Neuron (in vitro differentiated cells): ENCODE measurements around the gene APOL2.
"Not testable (repeated sequence)": the region's sequence is repeated elsewhere in the genome, so short reads cannot be mapped to it uniquely, and the experiment has no call there.

Experiments
- H2AFZ ChIP-seq: one replicate; pipeline ENCODE4 v1.6.1; 2013; ENCODE audit warnings: low read depth, mild to moderate bottlenecking, inconsistent platforms, low read length, moderate library complexity
- H3K27me3 ChIP-seq: one replicate; pipeline ENCODE4 v1.6.1; 2013; ENCODE audit warnings: low read length; ENCODE audit not compliant: insufficient read depth
- H3K36me3 ChIP-seq: one replicate; pipeline ENCODE4 v1.6.1; 2013; ENCODE audit warnings: low read length; ENCODE audit not compliant: insufficient read depth
- H3K4me1 ChIP-seq: one replicate; pipeline ENCODE4 v1.6.1; 2013; ENCODE audit warnings: low read length; ENCODE audit not compliant: insufficient read depth
- H3K4me3 ChIP-seq: 2 replicates; pipeline ENCODE4 v1.5.1; 2013; ENCODE audit warnings: mild to moderate bottlenecking, low read length, moderate library complexity
- H3K9me3 ChIP-seq: one replicate; pipeline ENCODE4 v1.6.1; 2013; ENCODE audit warnings: low read length

The APOL2 gene

DNA sequence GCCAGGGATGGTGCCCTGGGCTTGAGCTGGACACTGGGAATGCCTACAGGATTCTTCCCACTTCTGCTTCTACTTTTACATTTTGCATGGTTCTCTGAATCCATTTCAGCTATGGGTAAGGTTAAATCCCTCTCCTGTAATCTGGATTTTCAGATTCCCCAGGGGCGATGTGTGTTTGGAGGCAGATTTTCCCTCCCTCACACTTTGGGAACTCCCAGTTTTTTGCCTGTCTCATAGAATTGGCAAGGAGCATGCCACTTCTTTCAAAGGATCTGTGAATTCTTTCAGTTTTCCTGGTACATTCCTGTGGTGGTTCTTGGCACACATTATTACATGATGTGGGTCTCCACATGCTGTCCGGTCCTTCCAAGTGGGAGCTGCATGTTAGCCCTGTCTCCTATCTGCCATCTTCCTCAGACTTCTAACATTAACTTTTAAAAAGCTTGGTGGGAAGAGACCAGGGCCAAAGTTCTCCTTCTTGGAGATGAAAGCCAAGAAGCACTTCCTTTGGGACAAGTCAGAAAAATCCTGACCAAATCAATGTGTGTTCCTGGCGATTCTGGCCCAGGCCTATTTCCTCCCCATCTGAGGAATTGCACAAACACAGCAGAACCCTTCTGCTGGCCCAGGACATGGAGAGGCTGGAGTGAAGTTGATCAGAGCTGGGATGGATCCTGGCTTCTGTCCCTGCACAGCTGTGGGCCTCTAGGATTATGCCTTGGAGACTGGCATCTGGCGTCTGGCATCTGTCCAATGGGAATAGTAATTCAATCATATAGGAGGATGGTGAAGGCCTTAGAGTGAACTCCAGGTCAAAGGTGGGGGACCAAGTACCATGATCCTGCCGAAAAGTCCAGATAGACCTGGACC lies 5.4 kb upstream of the APOL2 start:
- Histone ChIP-seq H3K4me3 (no peak overlapping the region), H3K36me3 (no peaks in the 10 kb centered on the region), H3K9me3 (peaks cover 2% of the 10 kb centered on the region), H2AFZ (no peak overlapping the region), H3K4me1 (peaks cover 2% of the 10 kb centered on the region), H3K27me3 (no peaks in the 10 kb centered on the region)

DNA sequence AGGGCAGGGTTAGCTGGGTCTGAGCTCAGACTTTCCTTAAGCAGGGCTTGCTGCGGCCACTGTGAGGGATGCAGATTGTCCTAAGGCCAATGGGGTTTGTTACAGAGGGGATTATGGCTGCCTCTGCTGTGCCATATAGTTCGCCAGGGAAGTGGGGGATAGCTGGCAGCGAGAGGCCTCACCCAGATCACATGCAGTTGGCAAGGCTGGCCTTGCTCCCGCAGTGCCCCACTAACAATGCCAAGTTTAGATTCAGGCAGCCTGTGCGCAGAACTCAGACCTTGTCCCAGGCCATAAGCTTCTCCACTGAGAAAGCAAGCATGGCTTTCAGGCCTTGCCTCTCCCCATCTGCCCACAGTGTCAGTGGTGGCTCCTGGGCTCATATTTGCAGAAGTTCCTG lies 4.7 kb upstream of the APOL2 start:
- Histone ChIP-seq H3K27me3 (no peaks in the 10 kb centered on the region), H3K9me3 (peaks cover 2% of the 10 kb centered on the region), H3K36me3 (no peaks in the 10 kb centered on the region), H3K4me3 (no peak overlapping the region), H3K4me1 (peaks cover 5% of the 10 kb centered on the region), H2AFZ (no peak overlapping the region)

GRCh38 chr22:36239150-36239400 lies 252 bp downstream of the APOL2 start:
- H3K4me1 ChIP-seq = peaks cover 13% of the 10 kb centered on the region
- H2AFZ ChIP-seq = peak overlapping the region; percentile 88
- no peaks in the 10 kb centered on the region for H3K9me3 ChIP-seq
- no peaks in the 10 kb centered on the region for H3K27me3 ChIP-seq
- H3K36me3 ChIP-seq = peaks cover 2% of the 10 kb centered on the region
- peak overlapping the region; percentile 78 for H3K4me3 ChIP-seq

DNA sequence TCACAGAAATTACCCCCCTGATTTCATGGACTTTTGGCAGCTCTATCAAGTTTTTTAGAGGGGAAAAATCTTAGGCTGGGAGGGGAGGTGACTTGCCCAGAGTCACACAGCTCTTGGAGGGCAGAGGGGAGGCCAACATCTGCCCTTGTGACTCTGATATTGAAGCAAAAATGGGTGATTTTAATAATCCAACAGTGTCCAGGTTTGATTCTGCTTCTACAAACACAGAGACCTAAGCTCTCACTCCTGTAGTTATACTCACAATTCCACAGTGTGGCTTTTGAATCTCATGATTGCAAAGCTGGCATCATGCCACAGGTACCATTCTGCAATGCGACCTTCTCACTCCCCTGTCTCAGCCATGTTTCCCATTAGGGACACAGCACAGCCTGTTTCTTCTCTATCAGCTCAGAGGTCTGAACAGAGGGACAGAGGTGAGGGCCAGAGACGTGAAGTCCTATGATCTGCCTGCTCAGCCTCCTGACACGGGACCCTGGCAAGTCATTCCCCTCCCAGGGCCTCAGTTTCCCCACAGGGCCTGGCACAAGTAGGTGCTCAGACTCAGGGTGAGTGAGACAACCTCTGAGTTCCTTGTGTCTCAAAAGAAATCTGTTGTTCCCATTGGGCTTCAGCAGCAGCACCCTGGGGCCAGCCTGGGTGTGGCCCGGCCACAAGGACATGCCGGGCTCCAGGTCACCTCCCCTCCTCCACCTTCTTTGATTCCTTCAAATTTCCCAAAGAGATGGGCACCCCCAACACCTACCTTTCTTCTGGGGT lies 766 bp downstream of the APOL2 start:
- Histone ChIP-seq H3K4me3 (peak overlapping the region; percentile 78), H2AFZ (peak overlapping the region; percentile 88), H3K9me3 (no peaks in the 10 kb centered on the region), H3K27me3 (no peaks in the 10 kb centered on the region), H3K36me3 (peaks cover 2% of the 10 kb centered on the region), H3K4me1 (peaks cover 13% of the 10 kb centered on the region)

GRCh38 chr22:36237462-36238372 lies 1.6 kb downstream of the APOL2 start:
- Histone ChIP-seq H3K4me3 (no peak overlapping the region), H3K27me3 (no peaks in the 10 kb centered on the region), H2AFZ (no peak overlapping the region), H3K4me1 (peaks cover 13% of the 10 kb centered on the region), H3K9me3 (no peaks in the 10 kb centered on the region), H3K36me3 (peaks cover 2% of the 10 kb centered on the region)

DNA sequence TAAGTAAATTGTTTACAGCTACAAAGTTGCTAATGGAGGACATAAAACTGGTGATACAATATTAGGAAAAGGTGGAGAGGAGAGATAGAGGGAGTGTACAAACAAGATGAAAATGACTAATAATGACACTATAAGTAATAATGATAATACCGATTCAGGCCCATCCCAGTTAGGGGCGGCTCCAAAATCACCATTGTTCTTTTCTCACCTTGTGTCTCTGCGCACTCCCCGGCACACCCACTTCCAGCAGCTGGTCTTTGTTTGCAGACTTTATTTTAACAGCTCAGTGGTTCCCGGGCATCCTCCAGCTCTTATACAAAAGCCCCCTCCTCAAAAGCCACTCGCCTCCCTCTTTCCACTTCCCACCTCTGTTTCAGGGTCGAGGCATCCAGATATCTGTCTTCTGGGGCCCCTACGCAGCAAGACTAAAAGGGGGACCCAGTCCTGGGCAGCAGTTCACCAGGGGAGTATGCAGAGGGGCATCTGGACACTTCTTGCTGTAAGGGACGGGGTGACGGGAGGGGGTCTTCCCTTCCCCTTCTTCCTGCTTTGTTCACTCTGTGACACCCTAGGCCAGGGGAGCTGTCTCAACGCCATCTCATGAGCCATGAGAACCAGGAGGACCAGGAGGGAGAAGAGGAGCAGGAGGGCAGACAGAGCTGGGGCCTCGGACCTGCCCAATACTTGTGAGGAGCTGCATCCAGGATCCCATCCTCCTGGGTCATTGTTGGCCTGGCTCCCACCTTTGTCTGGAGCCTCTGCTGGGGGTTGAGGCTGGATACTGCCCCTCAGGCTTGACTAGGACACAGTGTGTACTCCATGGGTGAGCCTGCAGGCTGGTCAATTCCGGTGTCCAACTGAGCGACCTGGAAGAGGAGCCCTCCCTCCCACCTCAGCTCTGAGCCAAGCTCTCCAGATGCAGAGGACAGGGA lies 2.7 kb downstream of the APOL2 start:
- H3K27me3 ChIP-seq = no peaks in the 10 kb centered on the region
- H3K4me1 ChIP-seq = peaks cover 13% of the 10 kb centered on the region
- H3K36me3 ChIP-seq = peaks cover 3% of the 10 kb centered on the region
- no peak overlapping the region for H2AFZ ChIP-seq
- H3K4me3 ChIP-seq = no peak overlapping the region
- no peaks in the 10 kb centered on the region for H3K9me3 ChIP-seq

DNA sequence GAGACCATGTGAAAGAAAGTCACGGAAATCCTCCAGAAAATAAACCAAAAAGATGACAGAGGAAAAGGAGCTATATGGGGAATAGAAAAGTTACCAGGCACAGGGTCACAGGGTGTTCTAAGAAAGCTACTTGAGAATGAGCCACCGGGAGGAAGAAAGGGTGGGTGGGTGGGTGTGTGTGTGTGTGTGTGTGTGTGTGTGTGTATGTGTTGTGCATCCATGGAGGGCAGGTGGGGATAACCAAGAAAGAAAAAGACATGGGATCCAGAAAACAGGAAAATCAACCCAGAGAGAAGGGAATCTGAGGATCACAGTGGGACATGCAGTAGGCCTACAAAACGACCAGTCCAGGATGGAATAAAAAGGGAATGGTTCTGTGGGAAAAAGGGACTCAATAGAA lies 3.7 kb downstream of the APOL2 start:
- no peak overlapping the region for H2AFZ ChIP-seq
- H3K36me3 ChIP-seq = peaks cover 10% of the 10 kb centered on the region
- H3K27me3 ChIP-seq = no peaks in the 10 kb centered on the region
- H3K4me3 ChIP-seq = no peak overlapping the region
- peaks cover 13% of the 10 kb centered on the region for H3K4me1 ChIP-seq
- H3K9me3 ChIP-seq = no peaks in the 10 kb centered on the region

GRCh38 chr22:36234919-36235318 lies 4.4 kb downstream of the APOL2 start:
- H3K4me1 ChIP-seq = peaks cover 13% of the 10 kb centered on the region
- no peaks in the 10 kb centered on the region for H3K9me3 ChIP-seq
- no peak overlapping the region for H3K4me3 ChIP-seq
- H3K27me3 ChIP-seq = no peaks in the 10 kb centered on the region
- H2AFZ ChIP-seq = no peak overlapping the region
- H3K36me3 ChIP-seq = peaks cover 12% of the 10 kb centered on the region

DNA sequence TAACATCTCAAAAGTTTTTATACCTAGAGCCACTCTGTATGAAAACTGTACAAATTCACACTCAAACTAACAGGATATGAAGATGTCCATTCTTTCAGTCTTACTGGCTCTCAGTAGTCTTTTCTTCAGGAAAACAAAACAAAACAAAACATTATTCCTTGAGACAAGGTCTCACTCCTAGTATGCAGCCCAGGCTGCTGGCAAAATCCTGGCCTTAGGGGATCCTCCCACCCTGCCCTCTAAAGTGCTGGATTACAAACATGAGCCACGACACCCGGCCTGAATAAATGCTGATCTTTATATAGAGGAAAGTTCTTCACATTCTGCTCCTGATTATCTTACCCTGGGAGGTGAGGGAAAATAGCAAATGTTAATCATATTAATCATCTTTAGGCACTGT lies 5.1 kb downstream of the APOL2 start:
- H3K27me3 ChIP-seq = no peaks in the 10 kb centered on the region
- H3K4me3 ChIP-seq = no peak overlapping the region
- H2AFZ ChIP-seq = no peak overlapping the region
- H3K9me3 ChIP-seq = no peaks in the 10 kb centered on the region
- peaks cover 9% of the 10 kb centered on the region for H3K4me1 ChIP-seq
- H3K36me3 ChIP-seq = peaks cover 12% of the 10 kb centered on the region

DNA sequence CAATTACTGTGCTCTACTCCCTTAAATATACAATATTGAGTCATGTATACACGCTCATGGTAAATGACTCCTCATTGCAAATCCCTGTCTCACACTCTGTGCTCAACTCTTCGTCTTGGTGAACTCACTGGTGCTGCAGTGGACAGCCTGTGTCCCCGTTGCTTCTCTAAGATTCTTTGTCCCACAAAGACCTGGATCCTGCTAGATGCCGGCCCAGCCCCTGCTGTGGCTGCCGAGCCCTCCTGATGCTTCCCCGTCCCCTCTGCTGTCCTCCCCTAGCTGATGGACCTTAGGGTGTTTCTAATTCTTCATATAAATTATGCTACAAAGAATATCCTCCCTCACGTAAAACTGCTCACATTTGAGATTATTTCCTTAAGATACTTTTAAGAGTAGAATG lies 5.5 kb downstream of the APOL2 start:
- no peak overlapping the region for H2AFZ ChIP-seq
- H3K4me3 ChIP-seq = no peak overlapping the region
- peaks cover 6% of the 10 kb centered on the region for H3K4me1 ChIP-seq
- H3K27me3 ChIP-seq = no peaks in the 10 kb centered on the region
- no peaks in the 10 kb centered on the region for H3K9me3 ChIP-seq
- peaks cover 12% of the 10 kb centered on the region for H3K36me3 ChIP-seq

DNA sequence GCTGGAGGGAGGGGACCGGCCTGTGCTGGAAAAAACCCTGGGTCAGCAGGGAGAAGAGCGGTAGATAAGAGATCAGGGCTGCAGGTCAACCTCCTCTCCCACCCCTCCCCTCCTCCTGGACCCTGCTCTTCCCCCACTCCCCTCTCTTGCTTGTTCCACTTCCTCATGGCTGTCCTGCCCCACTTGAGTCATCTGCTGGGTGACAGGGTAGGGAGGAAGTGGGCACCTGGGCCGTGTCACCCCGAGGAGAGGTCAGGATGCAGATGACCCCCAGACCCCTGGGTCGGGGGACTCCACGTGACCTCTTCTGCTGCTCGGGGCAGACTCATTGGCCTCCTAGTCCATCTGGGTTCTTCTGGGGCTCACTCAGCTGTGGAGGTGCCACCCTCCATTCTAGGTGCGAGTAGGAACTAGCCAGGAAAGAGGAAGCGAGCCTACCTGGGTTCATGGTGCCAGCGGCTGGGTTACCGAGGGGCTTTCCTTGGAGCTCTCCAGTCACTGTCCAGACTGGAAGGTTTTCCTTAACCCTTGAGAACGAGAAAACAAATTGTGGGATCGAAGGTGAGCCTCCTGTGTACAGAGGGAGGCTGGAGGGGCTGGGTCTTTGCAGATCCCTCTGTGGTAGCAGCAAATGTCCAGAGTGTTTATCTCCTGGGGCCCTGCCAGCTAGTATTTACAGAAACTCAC lies 6.5 kb downstream of the APOL2 start:
- peaks cover 14% of the 10 kb centered on the region for H3K36me3 ChIP-seq
- no peaks in the 10 kb centered on the region for H3K27me3 ChIP-seq
- no peak overlapping the region for H3K4me3 ChIP-seq
- H3K9me3 ChIP-seq = no peaks in the 10 kb centered on the region
- H2AFZ ChIP-seq = no peak overlapping the region
- H3K4me1 ChIP-seq = no peaks in the 10 kb centered on the region

DNA sequence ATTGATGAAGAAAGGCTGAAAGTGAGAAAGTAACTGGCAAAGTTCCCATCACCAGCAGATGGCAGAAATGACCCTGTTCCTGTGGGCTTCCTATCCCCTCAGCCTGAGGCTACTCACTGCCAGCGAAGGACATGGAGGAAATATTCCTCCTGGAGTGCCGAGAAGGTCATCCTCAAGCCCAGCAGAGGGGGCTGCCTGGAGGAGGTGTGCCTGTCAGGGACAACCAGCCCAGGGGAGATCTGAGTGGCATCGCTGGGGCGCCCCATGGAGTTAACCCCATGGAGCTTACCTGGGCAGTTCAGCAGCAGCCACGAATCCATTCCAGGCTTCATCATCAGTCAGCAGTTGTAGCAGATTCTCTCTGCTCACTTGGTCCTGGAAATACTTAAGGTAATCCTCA lies 8.3 kb downstream of the APOL2 start:
- not testable (repeated sequence) for H3K9me3 ChIP-seq, H3K4me1 ChIP-seq, H3K27me3 ChIP-seq, H2AFZ ChIP-seq, H3K4me3 ChIP-seq
- H3K36me3 ChIP-seq = peaks cover 20% of the 10 kb centered on the region
